Neural cell (in vitro differentiated cells): ENCODE results near the gene MAP2. TPM values are rescaled to one million over a fixed set of nuclear protein-coding genes. Genes with fewer than 3 reads are reported as not detected.

ENCODE experiments used
- H2AFZ ChIP-seq: fragments of 200-600, 300-800 bp; sonication (generic), shearing (Covaris generic); 2 replicates; pipeline ENCODE4 v1.6.0; 2014; ENCODE audit warnings: low read depth, mild to moderate bottlenecking, antibody characterized with exemption, low read length, moderate library complexity
- H3F3A ChIP-seq: fragments of 200-600 bp; shearing (Covaris generic); 2 replicates; pipeline ENCODE4 v1.6.1; 2016; ENCODE audit warnings: mild to moderate bottlenecking, moderate library complexity, mixed read lengths, antibody characterized with exemption, low read length; ENCODE audit not compliant: insufficient read depth, poor library complexity, severe bottlenecking
- H3K27ac ChIP-seq: fragments of 200-600, 300-800 bp; sonication (generic), shearing (Covaris generic); 2 replicates; pipeline ENCODE4 v1.5.1; 2014; ENCODE audit warnings: mild to moderate bottlenecking, low read length, moderate library complexity
- H3K27me3 ChIP-seq: fragments of 300-800, 200-600 bp; sonication (generic), shearing (Covaris generic); 2 replicates; pipeline ENCODE4 v1.6.0; 2014; ENCODE audit warnings: mild to moderate bottlenecking, low read depth, low read length, moderate library complexity; ENCODE audit not compliant: insufficient read depth
- H3K36me3 ChIP-seq: fragments of 300-800, 200-600 bp; sonication (generic), shearing (Covaris generic); 2 replicates; pipeline ENCODE4 v1.5.1; 2014; ENCODE audit warnings: mild to moderate bottlenecking, antibody characterized with exemption, low read length, moderate library complexity; ENCODE audit not compliant: insufficient read depth
- H3K4me2 ChIP-seq: fragments of 300-800, 200-600 bp; sonication (generic), shearing (Covaris generic); 2 replicates; pipeline ENCODE4 v1.6.0; 2014; ENCODE audit warnings: mild to moderate bottlenecking, low read length
- H3K4me3 ChIP-seq: fragments of 300-800, 200-600 bp; sonication (generic), shearing (Covaris generic); 2 replicates; pipeline ENCODE4 v1.5.1; 2014; ENCODE audit warnings: mild to moderate bottlenecking, low read length, moderate library complexity
- H3K79me2 ChIP-seq: fragments of 200-600 bp; shearing (Covaris generic); replicated peaks from 2 replicates; pipeline ENCODE4 v1.6.0; 2014; ENCODE audit warnings: mild to moderate bottlenecking, low read length, moderate library complexity; ENCODE audit not compliant: insufficient read depth
- H3K9ac ChIP-seq: fragments of 300-800, 200-600 bp; sonication (generic), shearing (Covaris generic); 2 replicates; pipeline ENCODE4 v1.6.1; 2016; ENCODE audit warnings: mild to moderate bottlenecking, low read length, mixed read lengths
- H3K9me2 ChIP-seq: fragments of 200-600 bp; shearing (Covaris generic); 2 replicates; pipeline ENCODE4 v1.6.1; 2016; ENCODE audit warnings: mild to moderate bottlenecking, low read length, mixed read lengths; ENCODE audit not compliant: insufficient read depth
- H3K9me3 ChIP-seq: fragments of 200-600, 300-800 bp; sonication (generic), shearing (Covaris generic); 2 replicates; pipeline ENCODE4 v1.6.1; 2016; ENCODE audit warnings: mild to moderate bottlenecking, mixed run types, low read length, moderate library complexity, mixed read lengths
- H4K20me1 ChIP-seq: fragments of 200-600 bp; shearing (Covaris generic); 2 replicates; pipeline ENCODE4 v1.6.1; 2016; ENCODE audit warnings: mild to moderate bottlenecking, mixed run types; ENCODE audit not compliant: insufficient read depth
- EP300 ChIP-seq: fragments of 450-650 bp; conservative IDR thresholded peaks from 2 replicates; pipeline ENCODE4 v1.6.1; 2014; ENCODE audit warnings: antibody characterized with exemption, mild to moderate bottlenecking, moderate library complexity; ENCODE audit not compliant: poor library complexity, severe bottlenecking
- EZH2 ChIP-seq: fragments of 200-600, 300-800 bp; shearing (Covaris generic), sonication (generic); IDR thresholded peaks from 2 replicates; pipeline ENCODE4 v1.6.1; 2014; ENCODE audit warnings: antibody characterized with exemption, low read length, borderline replicate concordance, mild to moderate bottlenecking; ENCODE audit not compliant: insufficient read depth, poor library complexity, severe bottlenecking
- MXI1 ChIP-seq: fragments of 450-650 bp; conservative IDR thresholded peaks from 2 replicates; pipeline ENCODE4 v1.6.1; 2014; ENCODE audit warnings: antibody characterized with exemption, mild to moderate bottlenecking; ENCODE audit not compliant: poor library complexity, severe bottlenecking
- POLR2AphosphoS5 ChIP-seq: IDR thresholded peaks from 2 replicates; pipeline ENCODE4 v1.6.1; 2012
- RAD21 ChIP-seq: fragments of 450-650 bp; conservative IDR thresholded peaks from 2 replicates; pipeline ENCODE4 v1.6.1; 2014; ENCODE audit warnings: antibody characterized with exemption, mild to moderate bottlenecking, moderate library complexity
- SMC3 ChIP-seq: fragments of 450-650 bp; conservative IDR thresholded peaks from 2 replicates; pipeline ENCODE4 v1.6.1; 2014; ENCODE audit warnings: antibody characterized with exemption, mild to moderate bottlenecking, moderate library complexity; ENCODE audit not compliant: poor library complexity
- TAF1 ChIP-seq: IDR thresholded peaks from 2 replicates; pipeline ENCODE4 v1.6.1; 2012; ENCODE audit warnings: low read depth
- polyA plus RNA-seq: library from polyadenylated mRNA; depleted of rRNA; stranded (reverse); fragments of >200 nt; gene quantifications from 2 replicates; pipeline ENCODE4 v1.2.3, GENCODE V29; 2014
- TF ChIP-seq, protein P1 (sequence below): fragments of 450-650 bp; IDR thresholded peaks from 2 replicates; pipeline ENCODE4 v1.5.1; 2014; ENCODE audit warnings: antibody characterized with exemption, mild to moderate bottlenecking, moderate library complexity; ENCODE audit not compliant: poor library complexity, severe bottlenecking
- TF ChIP-seq, protein P2 (sequence below): IDR thresholded peaks from 2 replicates; pipeline ENCODE4 v1.6.1; 2012; ENCODE audit warnings: borderline replicate concordance

MAP2 gene
- polyA plus RNA-seq, 1 donor from 2014 or later, result 450 TPM

DNA sequence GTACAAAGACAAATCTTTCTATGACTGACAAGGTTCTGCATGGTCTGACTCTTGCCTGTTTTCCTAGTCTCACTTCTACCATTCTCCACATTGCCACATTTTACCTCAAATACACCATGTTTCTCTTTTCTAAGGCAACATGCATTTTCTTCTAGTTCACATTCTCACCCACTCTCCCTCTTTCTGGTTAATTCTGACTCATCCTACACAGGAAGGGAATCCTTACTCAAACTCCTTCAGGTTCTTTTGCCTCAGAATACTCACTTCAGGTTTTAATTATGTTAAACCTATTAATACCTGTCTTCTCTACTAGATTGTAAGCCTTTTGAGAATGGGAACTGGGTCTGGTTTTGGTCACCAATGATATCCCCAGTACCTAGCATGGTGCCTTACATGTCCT lies 47.2 kb downstream of the MAP2 start:
- Histone ChIP-seq H3K9me2 (no peaks in the 10 kb centered on the region), H3K27ac (no peak overlapping the region), H3K9me3 (no peaks in the 10 kb centered on the region), H3K79me2 (peaks cover 89% of the 10 kb centered on the region), H3K36me3 (peaks cover 4% of the 10 kb centered on the region), H3K4me3 (no peak overlapping the region), H2AFZ (no peak overlapping the region), H3K27me3 (no peaks in the 10 kb centered on the region), H3K9ac (no peak overlapping the region), H3F3A (peaks cover 4% of the 10 kb centered on the region), H3K4me2 (no peak overlapping the region), H4K20me1 (peaks cover 4% of the 10 kb centered on the region)
- TF ChIP-seq EZH2, result no peak
- TF ChIP-seq RAD21, result no peak
- TF ChIP-seq EP300, result no peak
- TF ChIP-seq, protein P1, sequence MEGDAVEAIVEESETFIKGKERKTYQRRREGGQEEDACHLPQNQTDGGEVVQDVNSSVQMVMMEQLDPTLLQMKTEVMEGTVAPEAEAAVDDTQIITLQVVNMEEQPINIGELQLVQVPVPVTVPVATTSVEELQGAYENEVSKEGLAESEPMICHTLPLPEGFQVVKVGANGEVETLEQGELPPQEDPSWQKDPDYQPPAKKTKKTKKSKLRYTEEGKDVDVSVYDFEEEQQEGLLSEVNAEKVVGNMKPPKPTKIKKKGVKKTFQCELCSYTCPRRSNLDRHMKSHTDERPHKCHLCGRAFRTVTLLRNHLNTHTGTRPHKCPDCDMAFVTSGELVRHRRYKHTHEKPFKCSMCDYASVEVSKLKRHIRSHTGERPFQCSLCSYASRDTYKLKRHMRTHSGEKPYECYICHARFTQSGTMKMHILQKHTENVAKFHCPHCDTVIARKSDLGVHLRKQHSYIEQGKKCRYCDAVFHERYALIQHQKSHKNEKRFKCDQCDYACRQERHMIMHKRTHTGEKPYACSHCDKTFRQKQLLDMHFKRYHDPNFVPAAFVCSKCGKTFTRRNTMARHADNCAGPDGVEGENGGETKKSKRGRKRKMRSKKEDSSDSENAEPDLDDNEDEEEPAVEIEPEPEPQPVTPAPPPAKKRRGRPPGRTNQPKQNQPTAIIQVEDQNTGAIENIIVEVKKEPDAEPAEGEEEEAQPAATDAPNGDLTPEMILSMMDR, result no peak
- no peak for TF ChIP-seq POLR2AphosphoS5
- no peak for TF ChIP-seq SMC3
- TF ChIP-seq MXI1, result no peak
- no peak for TF ChIP-seq TAF1
- TF ChIP-seq, protein P2, sequence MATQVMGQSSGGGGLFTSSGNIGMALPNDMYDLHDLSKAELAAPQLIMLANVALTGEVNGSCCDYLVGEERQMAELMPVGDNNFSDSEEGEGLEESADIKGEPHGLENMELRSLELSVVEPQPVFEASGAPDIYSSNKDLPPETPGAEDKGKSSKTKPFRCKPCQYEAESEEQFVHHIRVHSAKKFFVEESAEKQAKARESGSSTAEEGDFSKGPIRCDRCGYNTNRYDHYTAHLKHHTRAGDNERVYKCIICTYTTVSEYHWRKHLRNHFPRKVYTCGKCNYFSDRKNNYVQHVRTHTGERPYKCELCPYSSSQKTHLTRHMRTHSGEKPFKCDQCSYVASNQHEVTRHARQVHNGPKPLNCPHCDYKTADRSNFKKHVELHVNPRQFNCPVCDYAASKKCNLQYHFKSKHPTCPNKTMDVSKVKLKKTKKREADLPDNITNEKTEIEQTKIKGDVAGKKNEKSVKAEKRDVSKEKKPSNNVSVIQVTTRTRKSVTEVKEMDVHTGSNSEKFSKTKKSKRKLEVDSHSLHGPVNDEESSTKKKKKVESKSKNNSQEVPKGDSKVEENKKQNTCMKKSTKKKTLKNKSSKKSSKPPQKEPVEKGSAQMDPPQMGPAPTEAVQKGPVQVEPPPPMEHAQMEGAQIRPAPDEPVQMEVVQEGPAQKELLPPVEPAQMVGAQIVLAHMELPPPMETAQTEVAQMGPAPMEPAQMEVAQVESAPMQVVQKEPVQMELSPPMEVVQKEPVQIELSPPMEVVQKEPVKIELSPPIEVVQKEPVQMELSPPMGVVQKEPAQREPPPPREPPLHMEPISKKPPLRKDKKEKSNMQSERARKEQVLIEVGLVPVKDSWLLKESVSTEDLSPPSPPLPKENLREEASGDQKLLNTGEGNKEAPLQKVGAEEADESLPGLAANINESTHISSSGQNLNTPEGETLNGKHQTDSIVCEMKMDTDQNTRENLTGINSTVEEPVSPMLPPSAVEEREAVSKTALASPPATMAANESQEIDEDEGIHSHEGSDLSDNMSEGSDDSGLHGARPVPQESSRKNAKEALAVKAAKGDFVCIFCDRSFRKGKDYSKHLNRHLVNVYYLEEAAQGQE, result no peak

DNA sequence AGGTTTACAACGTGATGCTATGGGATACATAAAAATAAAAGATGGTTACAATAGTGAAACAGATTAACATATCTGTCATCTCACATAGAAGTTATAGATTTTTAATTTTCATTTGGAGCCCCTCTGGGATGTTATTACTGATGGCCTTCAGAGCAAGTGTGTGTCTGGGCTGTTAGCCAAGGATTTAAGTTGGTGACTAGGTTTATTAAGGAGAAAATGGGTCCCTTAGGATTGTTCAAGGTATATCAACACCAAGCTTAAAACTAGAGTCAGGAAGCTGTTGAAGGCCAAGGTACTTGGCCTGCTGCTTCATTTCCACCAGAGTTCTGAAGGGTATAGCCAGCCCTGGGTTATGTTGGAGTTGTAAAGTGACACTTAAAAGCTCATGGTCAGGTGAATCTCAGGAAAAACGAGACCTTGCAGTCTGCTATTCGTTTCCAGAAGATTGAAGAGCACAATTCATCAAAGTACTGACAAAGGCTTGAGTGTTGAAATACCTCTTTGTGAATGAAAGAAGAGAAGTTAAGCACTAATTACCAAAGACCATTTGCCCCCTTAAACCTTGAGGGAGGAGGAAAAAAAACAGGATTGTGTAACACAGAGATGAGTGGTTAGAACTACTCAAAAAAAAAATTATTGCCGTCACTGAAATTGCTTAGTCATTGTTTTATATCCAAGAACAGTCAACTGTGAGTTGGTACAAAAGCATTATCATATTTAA lies 48.4 kb downstream of the MAP2 start:
- no peak overlapping the region for H3K4me3 ChIP-seq
- peaks cover 4% of the 10 kb centered on the region for H3K36me3 ChIP-seq
- peaks cover 4% of the 10 kb centered on the region for H4K20me1 ChIP-seq
- H3K9me2 ChIP-seq, result no peaks in the 10 kb centered on the region
- no peak overlapping the region for H3K4me2 ChIP-seq
- peaks cover 89% of the 10 kb centered on the region for H3K79me2 ChIP-seq
- no peak overlapping the region for H3K9ac ChIP-seq
- no peaks in the 10 kb centered on the region for H3K27me3 ChIP-seq
- no peak overlapping the region for H2AFZ ChIP-seq
- H3F3A ChIP-seq, result peaks cover 4% of the 10 kb centered on the region
- no peaks in the 10 kb centered on the region for H3K9me3 ChIP-seq
- TF ChIP-seq RAD21, result no peak
- TF ChIP-seq EZH2, result no peak
- TF ChIP-seq, protein P1, result no peak
- TF ChIP-seq, protein P2, result no peak
- TF ChIP-seq TAF1, result no peak
- no peak for TF ChIP-seq MXI1
- no peak for TF ChIP-seq EP300
- no peak for TF ChIP-seq SMC3
- TF ChIP-seq POLR2AphosphoS5, result no peak
- no peak overlapping the region for H3K27ac ChIP-seq
